GM12878 (cell line): ENCODE results near the gene DHX32. TPM values are rescaled to one million over a fixed set of nuclear protein-coding genes. Genes with fewer than 3 reads are reported as not detected.

ENCODE experiments used
- ATAC-seq: fragments of 200-7000 bp; cut with Tn5 transposase; 3 replicates; pipeline ENCODE4 v1.9.1; 2020; ENCODE audit warnings: mild to moderate bottlenecking, moderate library complexity
- BruUV-seq: library from RNA; stranded (reverse); fragments of 400-500 nt; replicated peaks from 2 replicates; lab custom pipeline; 2021; lab: Mats Ljungman, UMichigan
- CTCF ChIA-PET: fragments of 300-600 bp; sonication (Branson Sonifier 250); formaldehyde crosslinking; extraction: SDS; loops from one replicate; lab custom pipeline; 2021; ENCODE audit warnings: inconsistent platforms; lab: Yijun Ruan, JAX
- POLR2A ChIA-PET: fragments of 350-600 bp; formaldehyde crosslinking; extraction: SDS; loops from one replicate; lab custom pipeline; 2021; ENCODE audit warnings: inconsistent platforms; lab: Charles Lee
- RAD21 ChIA-PET: fragments of 300-600 bp; sonication (Branson Sonifier 250); formaldehyde crosslinking; loops from one replicate; lab custom pipeline; 2023; ENCODE audit warnings: antibody characterized with exemption; ENCODE audit not compliant: unreplicated experiment; lab: Charles Lee
- SMC1A ChIA-PET: fragments of 300-600 bp; sonication (Branson Sonifier 250); formaldehyde crosslinking; loops from one replicate; lab custom pipeline; 2023; ENCODE audit not compliant: unreplicated experiment, uncharacterized antibody; lab: Charles Lee
- DNase-seq: peaks from one replicate; pipeline ENCODE4 v3.0.0-alpha.2; 2011; ENCODE audit warnings: low read depth, low spot score
- FAIRE-seq: peaks from 3 replicates; lab custom pipeline; 2011; peaks lifted over from hg19 to GRCh38; lab: Jason Lieb, UNC
- H2AFZ ChIP-seq: 2 replicates; pipeline ENCODE4 v1.6.0; 2011; ENCODE audit warnings: low read depth, low read length, control low read depth; ENCODE audit not compliant: control insufficient read depth
- H3K27ac ChIP-seq: 2 replicates; pipeline ENCODE4 v1.5.1; 2011; ENCODE audit warnings: control low read depth; ENCODE audit not compliant: control insufficient read depth, insufficient read depth
- H3K27me3 ChIP-seq, 2 experiments: replicated peaks in 1 of 2; 2 replicates each; pipeline versions ENCODE4 v1.6.0 to v1.6.1; 2011; ENCODE audit warnings: low read length in 1 of 2; ENCODE audit not compliant: control insufficient read depth in 2 of 2, insufficient read depth in 2 of 2
- H3K36me3 ChIP-seq, 2 experiments: 2 replicates each; pipeline ENCODE4 v1.5.1; 2011; ENCODE audit warnings: low read length in 1 of 2; ENCODE audit not compliant: control insufficient read depth in 2 of 2, insufficient read depth in 2 of 2
- H3K4me1 ChIP-seq: 2 replicates; pipeline ENCODE4 v1.6.1; 2011; ENCODE audit warnings: mild to moderate bottlenecking, low read length, moderate library complexity, mixed read lengths; ENCODE audit not compliant: control insufficient read depth, insufficient read depth
- H3K4me2 ChIP-seq: 2 replicates; pipeline ENCODE4 v1.6.0; 2011; ENCODE audit warnings: control low read depth; ENCODE audit not compliant: control insufficient read depth, insufficient read depth
- H3K4me3 ChIP-seq: fragments of 200-600 bp; sonication (generic); 2 replicates; pipeline ENCODE4 v1.5.1; 2016
- H3K79me2 ChIP-seq: 2 replicates; pipeline ENCODE4 v1.6.0; 2011; ENCODE audit warnings: low read length; ENCODE audit not compliant: control insufficient read depth, insufficient read depth
- H3K9ac ChIP-seq: 2 replicates; pipeline ENCODE4 v1.8.0; 2011; ENCODE audit warnings: low read length, control low read depth, mixed read lengths; ENCODE audit not compliant: control insufficient read depth, insufficient read depth
- H3K9me3 ChIP-seq: replicated peaks from 3 replicates; pipeline ENCODE4 v1.5.1; 2011; ENCODE audit warnings: mild to moderate bottlenecking, low read length; ENCODE audit not compliant: control insufficient read depth, insufficient read depth
- H4K20me1 ChIP-seq: 2 replicates; pipeline ENCODE4 v1.6.0; 2011; ENCODE audit not compliant: control insufficient read depth, insufficient read depth
- ATF2 ChIP-seq: IDR thresholded peaks from 2 replicates; pipeline ENCODE4 v1.6.1; 2012; ENCODE audit warnings: low read length, inconsistent platforms
- BACH1 ChIP-seq: fragments of 450-650 bp; IDR thresholded peaks from 2 replicates; pipeline ENCODE4 v1.6.1; 2017; ENCODE audit warnings: mild to moderate bottlenecking, borderline replicate concordance
- BCL11A ChIP-seq: IDR thresholded peaks from 2 replicates; pipeline ENCODE4 v1.6.1; 2011; ENCODE audit warnings: low read depth, low read length
- BCL3 ChIP-seq: IDR thresholded peaks from 2 replicates; pipeline ENCODE4 v1.6.1; 2011; ENCODE audit warnings: borderline replicate concordance, low read depth, mild to moderate bottlenecking, moderate library complexity, low read length; ENCODE audit not compliant: insufficient read depth, poor library complexity, severe bottlenecking
- CHD1 ChIP-seq: IDR thresholded peaks from 2 replicates; pipeline ENCODE4 v1.6.1; 2012; ENCODE audit warnings: low read depth, low read length, improper control_type of control experiment
- CTCF ChIP-seq, 3 experiments: IDR thresholded peaks in 2 of 3; conservative IDR thresholded peaks in 1 of 3; 2 replicates each; pipeline ENCODE4 v1.5.1; 2011; ENCODE audit warnings: low read depth in 3 of 3, low read length in 3 of 3, mild to moderate bottlenecking in 3 of 3, control low read depth in 2 of 3, moderate library complexity in 2 of 3, inconsistent platforms in 1 of 3, mixed read lengths in 1 of 3; ENCODE audit not compliant: control insufficient read depth in 2 of 3, insufficient read depth in 1 of 3; ENCODE audit errors: extremely low read depth in 1 of 3
- FOS ChIP-seq: IDR thresholded peaks from 3 replicates; pipeline ENCODE4 v1.6.1; 2011; ENCODE audit warnings: borderline replicate concordance; ENCODE audit not compliant: insufficient read length; ENCODE audit errors: extremely low read depth
- HCFC1 ChIP-seq: fragments of 150-350 bp; IDR thresholded peaks from 2 replicates; pipeline ENCODE4 v1.6.1; 2014; ENCODE audit warnings: low read length
- MEF2B ChIP-seq: fragments of 450-650 bp; IDR thresholded peaks from 2 replicates; pipeline ENCODE4 v1.6.1; 2018; ENCODE audit warnings: mild to moderate bottlenecking, moderate library complexity; ENCODE audit not compliant: partially characterized antibody, poor library complexity, severe bottlenecking
- NFYB ChIP-seq: IDR thresholded peaks from 2 replicates; pipeline ENCODE4 v1.6.1; 2011; ENCODE audit warnings: low read depth, mild to moderate bottlenecking, low read length, improper control_type of control experiment, moderate library complexity; ENCODE audit not compliant: insufficient read depth
- NRF1 ChIP-seq: conservative IDR thresholded peaks from 2 replicates; pipeline ENCODE4 v1.6.1; 2011; ENCODE audit warnings: mild to moderate bottlenecking, low read depth, low read length, improper control_type of control experiment
- RELA ChIP-seq: fragments of 450-650 bp; IDR thresholded peaks from 2 replicates; pipeline ENCODE4 v1.8.0; 2014; ENCODE audit warnings: borderline replicate concordance; ENCODE audit not compliant: partially characterized antibody
- SREBF2 ChIP-seq: IDR thresholded peaks from 2 replicates; pipeline ENCODE4 v1.6.1; 2012; ENCODE audit warnings: mild to moderate bottlenecking, low read length
- USF2 ChIP-seq: IDR thresholded peaks from 2 replicates; pipeline ENCODE4 v1.6.1; 2011; ENCODE audit warnings: low read depth, low read length, improper control_type of control experiment, borderline replicate concordance
- ZNF274 ChIP-seq: IDR thresholded peaks from one replicate; pipeline ENCODE4 v1.8.0; 2011; ENCODE audit not compliant: insufficient read length, insufficient read depth
- ZNF622 ChIP-seq: fragments of 450-650 bp; IDR thresholded peaks from 2 replicates; pipeline ENCODE4 v1.6.1; 2017; ENCODE audit warnings: mild to moderate bottlenecking, inconsistent platforms
- WGBS: methylation state at CpG from one replicate; pipeline ENCODE4 v1.1.6; 2016; ENCODE audit warnings: low lambda C conversion rate; ENCODE audit not compliant: insufficient replicate concordance, insufficient coverage; ENCODE audit errors: missing lambda C conversion rate; 5-methylcytosine and 5-hydroxymethylcytosine counted together
- in situ Hi-C: fragments of 300-500 bp; cut with MboI; formaldehyde crosslinking; loops from 9 replicates; pipeline ENCODE4 v1.14.3; 2018; ENCODE audit warnings: mixed read lengths
- intact Hi-C: fragments of 100-400 bp; cut with micrococcal nuclease; formaldehyde crosslinking; loops from one replicate; pipeline ENCODE4 v1.14.2; 2022; ENCODE audit not compliant: unreplicated experiment
- polyA plus RNA-seq, 11 experiments: library from polyadenylated mRNA; depleted of rRNA in 4 of 11; unstranded in 6 of 11; stranded (reverse) in 5 of 11; fragments of >200 nt; fragmentation: Nextera tagmentation in 4 of 11; fragmentation: Illumina TruSeq in 1 of 11; extraction: Ambion mirVana in 4 of 11; extraction: Trizol in 1 of 11; gene quantifications; 1 replicate in 1 of 11; 2 replicates in 10 of 11; pipeline versions ENCODE4 v1.2.1 to v1.2.3, GENCODE V29; 2011 to 2016; ENCODE audit warnings: inconsistent platforms in 2 of 11, missing spikeins in 2 of 11, low read depth in 1 of 11
- total RNA-seq, 4 experiments: library from RNA; depleted of rRNA in 3 of 4; stranded (reverse); fragments of >200 nt in 3 of 4; fragmentation: Illumina TruSeq in 1 of 4; extraction: Trizol in 1 of 4; gene quantifications; 2 replicates each; pipeline versions ENCODE4 v1.2.1 to v1.2.3, GENCODE V29; 2013 to 2021

The DHX32 gene
- total and polyA plus RNA-seq, 10 of the 15 experiments (the other 5 are each of a cell fraction or from before 2014, with no cell fraction given): 5.4 to 21.0 (median 16.0) TPM

GRCh38 chr10:125883211-125883610 is 2.1 kb upstream of the DHX32 start (continued):
- TF ChIP-seq BCL3: no peak
- TF ChIP-seq FOS: no peak
- no peak for TF ChIP-seq CTCF (IDR thresholded peaks at IDR 0.05 in 2 of 3, conservative IDR thresholded peaks at IDR 0.05 in 1 of 3; ENCODE audit: control insufficient read depth in 2 of 3, extremely low read depth in 1 of 3, insufficient read depth in 1 of 3, low read depth in 3 of 3, low read length in 3 of 3)
- no peak for TF ChIP-seq ZNF622
- TF ChIP-seq NFYB: no peak
- TF ChIP-seq SREBF2: no peak

GRCh38 chr10:125882596-125882995 is 1.5 kb upstream of the DHX32 start:
- H3K27ac ChIP-seq: no peak overlapping the region
- CTCF ChIA-PET: interaction anchor here (0.7 to 1.5 kb wide), 4 partner anchors 11 to 621 kb away, joined by 3 to 6 read pairs (median 4); no protein-coding TSS in a partner anchor
- POLR2A ChIA-PET: no interaction called here
- no peaks in the 10 kb centered on the region; the same call in 2 of the 3 replicates for H3K9me3 ChIP-seq
- no peak for DNase-seq
- no peak overlapping the region for H2AFZ ChIP-seq
- no peak overlapping the region for H3K9ac ChIP-seq
- H3K27me3 ChIP-seq: no peaks in the 10 kb centered on the region
- no peak overlapping the region for H3K4me2 ChIP-seq
- 64% methylated on average over 1 of the region's 1 CpG for WGBS
- intact Hi-C loops (no loop called here), in situ Hi-C loops (no loop called here)
- RAD21 ChIA-PET: interaction anchor here (1.4 kb wide), 1 partner anchor 14 kb away, joined by 4 read pairs; no protein-coding TSS in a partner anchor
- no peak overlapping the region for H3K4me3 ChIP-seq
- no peaks in the 10 kb centered on the region for H3K79me2 ChIP-seq
- no peak for ATAC-seq
- H3K4me1 ChIP-seq: no peaks in the 10 kb centered on the region
- SMC1A ChIA-PET: interaction anchor here (0.6 to 2.6 kb wide), 5 partner anchors 12 to 997 kb away, joined by 3 to 9 read pairs (median 3); no protein-coding TSS in a partner anchor
- no peak for FAIRE-seq
- BruUV-seq: no TSS peak
- H3K36me3 ChIP-seq: no peaks in the 10 kb centered on the region
- H4K20me1 ChIP-seq: no peaks in the 10 kb centered on the region
- TF ChIP-seq RELA (no peak), BCL11A (no peak), NRF1 (no peak), SREBF2 (no peak), HCFC1 (no peak), MEF2B (no peak), BACH1 (no peak), FOS (no peak), USF2 (no peak), ATF2 (no peak), CHD1 (no peak), ZNF274 (no peak)
